ENCODE results near the gene PIP4P1. TPM values are rescaled to one million over a fixed set of nuclear protein-coding genes. Genes with fewer than 3 reads are reported as not detected.
"Not testable (repeated sequence)": the region's sequence is repeated elsewhere in the genome, so short reads cannot be mapped to it uniquely, and the experiment has no call there.

The PIP4P1 gene
- total and polyA plus RNA-seq, 2 experiments from 2014 or later = 20.9 to 26.4 TPM

- no peak for TF ChIP-seq ETS1 (IDR thresholded peaks at IDR 0.05)
- TF ChIP-seq ZNF114 (CRISPR knock-in tag; IDR thresholded peaks at IDR 0.05) = no peak
- no peak for TF ChIP-seq EZH2phosphoT487 (IDR thresholded peaks at IDR 0.05; ENCODE audit: unreplicated experiment)
- no peak for TF ChIP-seq CREB1 (CRISPR knock-in tag; IDR thresholded peaks at IDR 0.05; ENCODE audit: low read depth)
- TF ChIP-seq JUNB (IDR thresholded peaks at IDR 0.05; ENCODE audit: unreplicated experiment) = no peak
- TF ChIP-seq REST (IDR thresholded peaks at IDR 0.05; ENCODE audit: unreplicated experiment) = no peak
- no peak for TF ChIP-seq POLR2AphosphoS5 (IDR thresholded peaks at IDR 0.05; ENCODE audit: low read depth)
These were observed 47.1 kb upstream of the PIP4P1 start (continued) for GRCh38 chr14:20508367-20508766.

- H3K4me1 Mint-ChIP-seq; DNase-seq (ENCODE audit: low spot score); H3K4me1 ChIP-seq (ENCODE audit: insufficient read depth); H3K27me3 Mint-ChIP-seq (ENCODE audit: insufficient read depth, low read depth, poor library complexity); H3K4me2 ChIP-seq; H3K4me3 Mint-ChIP-seq; H3K27me3 ChIP-seq (ENCODE audit: insufficient read depth); H3K4me3 ChIP-seq; H3K79me2 ChIP-seq (replicated peaks; ENCODE audit: insufficient read depth); H3K36me3 ChIP-seq (ENCODE audit: insufficient read depth); H3K27ac Mint-ChIP-seq; H3K27ac ChIP-seq (ENCODE audit: low read depth); H3K9me2 ChIP-seq (ENCODE audit: insufficient read depth); H4K20me1 ChIP-seq (replicated peaks; ENCODE audit: insufficient read depth); H3F3A ChIP-seq (replicated peaks; ENCODE audit: low read depth); H2AFZ ChIP-seq; ATAC-seq: not testable (repeated sequence)
- Mint-ChIP-seq H3K9me3 (peaks cover 12% of the 10 kb centered on the region), H3K36me3 (ENCODE audit: low read depth) (peaks cover 10% of the 10 kb centered on the region)
These were observed 46.3 kb upstream of the PIP4P1 start for GRCh38 chr14:20507537-20507936.

- H3K4me1 Mint-ChIP-seq = not testable (repeated sequence)
- H3K9me3 Mint-ChIP-seq = peaks cover 12% of the 10 kb centered on the region
These were observed 45.5 kb upstream of the PIP4P1 start for GRCh38 chr14:20506752-20507151.

GRCh38 chr14:20506276-20506675 lies 45.0 kb upstream of the PIP4P1 start:
- not testable (repeated sequence) for H3K36me3 ChIP-seq (ENCODE audit: insufficient read depth); H3K79me2 ChIP-seq (replicated peaks; ENCODE audit: insufficient read depth); H3K27me3 ChIP-seq (ENCODE audit: insufficient read depth); H3K27ac ChIP-seq (ENCODE audit: low read depth); H3F3A ChIP-seq (replicated peaks; ENCODE audit: low read depth); H3K27ac Mint-ChIP-seq; H3K4me1 Mint-ChIP-seq; H3K9me2 ChIP-seq (ENCODE audit: insufficient read depth); H2AFZ ChIP-seq; H4K20me1 ChIP-seq (replicated peaks; ENCODE audit: insufficient read depth); H3K4me2 ChIP-seq; H3K4me3 ChIP-seq; H3K4me3 Mint-ChIP-seq; ATAC-seq; H3K27me3 Mint-ChIP-seq (ENCODE audit: insufficient read depth, low read depth, poor library complexity); H3K4me1 ChIP-seq (ENCODE audit: insufficient read depth); DNase-seq (ENCODE audit: low spot score)
- Mint-ChIP-seq H3K36me3 (ENCODE audit: low read depth) (peaks cover 10% of the 10 kb centered on the region), H3K9me3 (peaks cover 12% of the 10 kb centered on the region)

More at GRCh38 chr14:20506752-20507151, 45.5 kb upstream of the PIP4P1 start:
- not testable (repeated sequence) for H3K4me3 ChIP-seq; H3K4me3 Mint-ChIP-seq; H3K79me2 ChIP-seq (replicated peaks; ENCODE audit: insufficient read depth); H3K36me3 ChIP-seq (ENCODE audit: insufficient read depth); H2AFZ ChIP-seq; H4K20me1 ChIP-seq (replicated peaks; ENCODE audit: insufficient read depth); H3K4me1 ChIP-seq (ENCODE audit: insufficient read depth); H3K27me3 ChIP-seq (ENCODE audit: insufficient read depth); H3F3A ChIP-seq (replicated peaks; ENCODE audit: low read depth); H3K4me2 ChIP-seq; H3K9me2 ChIP-seq (ENCODE audit: insufficient read depth); ATAC-seq; H3K27ac Mint-ChIP-seq; H3K27me3 Mint-ChIP-seq (ENCODE audit: insufficient read depth, low read depth, poor library complexity); H3K27ac ChIP-seq (ENCODE audit: low read depth); DNase-seq (ENCODE audit: low spot score)
- H3K36me3 Mint-ChIP-seq (ENCODE audit: low read depth) = peaks cover 10% of the 10 kb centered on the region

Measured in GM23338 (cell line).